ENCODE measurements around the gene MAP4K2.

DNA sequence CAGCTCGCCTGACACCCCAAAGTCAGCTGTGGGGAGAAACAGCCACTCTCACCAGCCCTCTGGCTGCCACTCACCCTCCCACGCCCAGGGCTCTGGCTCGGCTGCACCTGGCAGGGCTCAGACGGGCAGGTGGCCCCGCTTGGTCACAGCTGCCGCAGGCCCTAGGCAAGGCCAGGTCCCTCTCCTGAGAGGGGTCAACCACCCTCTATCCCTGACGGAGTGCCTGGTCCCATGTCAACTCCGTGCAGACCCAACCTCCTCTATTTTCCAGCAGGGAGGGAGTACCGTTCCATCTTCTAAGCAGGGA is 1.9 kb downstream of the MAP4K2 start:
- TF ChIP-seq, protein P1, sequence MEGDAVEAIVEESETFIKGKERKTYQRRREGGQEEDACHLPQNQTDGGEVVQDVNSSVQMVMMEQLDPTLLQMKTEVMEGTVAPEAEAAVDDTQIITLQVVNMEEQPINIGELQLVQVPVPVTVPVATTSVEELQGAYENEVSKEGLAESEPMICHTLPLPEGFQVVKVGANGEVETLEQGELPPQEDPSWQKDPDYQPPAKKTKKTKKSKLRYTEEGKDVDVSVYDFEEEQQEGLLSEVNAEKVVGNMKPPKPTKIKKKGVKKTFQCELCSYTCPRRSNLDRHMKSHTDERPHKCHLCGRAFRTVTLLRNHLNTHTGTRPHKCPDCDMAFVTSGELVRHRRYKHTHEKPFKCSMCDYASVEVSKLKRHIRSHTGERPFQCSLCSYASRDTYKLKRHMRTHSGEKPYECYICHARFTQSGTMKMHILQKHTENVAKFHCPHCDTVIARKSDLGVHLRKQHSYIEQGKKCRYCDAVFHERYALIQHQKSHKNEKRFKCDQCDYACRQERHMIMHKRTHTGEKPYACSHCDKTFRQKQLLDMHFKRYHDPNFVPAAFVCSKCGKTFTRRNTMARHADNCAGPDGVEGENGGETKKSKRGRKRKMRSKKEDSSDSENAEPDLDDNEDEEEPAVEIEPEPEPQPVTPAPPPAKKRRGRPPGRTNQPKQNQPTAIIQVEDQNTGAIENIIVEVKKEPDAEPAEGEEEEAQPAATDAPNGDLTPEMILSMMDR (IDR thresholded peaks at IDR 0.05): no peak
- TF ChIP-seq POLR2A (IDR thresholded peaks at IDR 0.05): no peak
